CMK (cell line): ENCODE data around the gene ATPAF1.
"Not testable (repeated sequence)": the region's sequence is repeated elsewhere in the genome, so short reads cannot be mapped to it uniquely, and the experiment has no call there.

Experiments used
- DNase-seq: peaks from one replicate; pipeline ENCODE4 v3.0.0-alpha.2; 2010; ENCODE audit warnings: low read depth

ATPAF1 gene

DNA sequence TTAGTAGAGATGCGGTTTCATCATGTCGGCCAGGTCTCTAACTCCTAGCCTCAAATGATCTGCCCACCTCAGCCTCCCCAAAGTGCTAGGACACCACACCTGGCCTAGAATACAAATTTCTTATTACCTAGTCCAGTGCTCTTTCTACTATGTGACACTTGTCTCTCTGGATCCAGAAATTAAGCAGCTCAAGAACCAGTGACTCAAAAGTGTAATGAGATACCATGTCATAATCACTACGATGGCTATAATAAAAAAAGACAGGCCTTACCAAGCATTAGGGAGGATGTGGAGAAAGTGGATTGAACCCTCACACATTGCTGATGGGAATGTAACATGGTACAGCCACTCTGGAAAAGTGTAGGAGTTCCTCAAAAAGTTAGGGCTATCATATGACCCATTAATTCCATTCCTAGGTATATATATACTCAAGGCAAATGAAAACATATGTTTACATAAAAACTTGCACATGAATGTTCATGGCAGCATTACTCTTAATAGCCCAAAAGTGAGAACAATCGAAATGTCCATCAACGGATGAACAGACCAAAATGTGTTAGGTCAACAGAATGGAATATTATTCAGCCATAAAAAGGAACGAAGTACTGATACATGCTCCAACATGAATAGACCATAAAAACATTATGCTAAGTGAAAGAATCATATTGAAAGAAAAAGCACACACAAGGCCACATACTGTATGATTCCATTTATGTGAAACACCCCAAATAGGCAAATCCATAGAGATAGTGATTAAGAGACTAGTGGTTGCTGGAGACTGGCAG is 11.8 kb upstream of the ATPAF1 start:
- no peak for DNase-seq

GRCh38 chr1:46677339-46677738 is 9.2 kb upstream of the ATPAF1 start:
- no peak for DNase-seq

DNA sequence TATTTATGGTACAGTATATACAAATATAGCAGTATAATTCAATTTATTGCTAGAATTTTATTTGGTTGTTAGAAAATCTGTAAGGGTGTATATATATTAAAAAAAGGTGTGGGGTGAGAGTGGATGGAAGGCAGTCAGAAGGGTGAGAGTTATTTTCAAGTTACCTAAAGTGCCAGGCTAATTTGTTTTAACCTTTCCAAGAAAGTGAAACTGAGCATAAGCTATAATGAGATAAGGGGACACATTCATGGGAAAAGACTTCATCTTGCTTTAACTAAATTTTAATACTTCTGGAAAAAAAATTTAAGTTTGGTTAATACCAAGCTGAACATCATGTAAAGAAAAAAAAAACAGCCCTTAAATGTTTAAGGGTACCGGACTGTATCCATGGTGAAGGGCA is 8.4 kb upstream of the ATPAF1 start:
- no peak for DNase-seq

DNA sequence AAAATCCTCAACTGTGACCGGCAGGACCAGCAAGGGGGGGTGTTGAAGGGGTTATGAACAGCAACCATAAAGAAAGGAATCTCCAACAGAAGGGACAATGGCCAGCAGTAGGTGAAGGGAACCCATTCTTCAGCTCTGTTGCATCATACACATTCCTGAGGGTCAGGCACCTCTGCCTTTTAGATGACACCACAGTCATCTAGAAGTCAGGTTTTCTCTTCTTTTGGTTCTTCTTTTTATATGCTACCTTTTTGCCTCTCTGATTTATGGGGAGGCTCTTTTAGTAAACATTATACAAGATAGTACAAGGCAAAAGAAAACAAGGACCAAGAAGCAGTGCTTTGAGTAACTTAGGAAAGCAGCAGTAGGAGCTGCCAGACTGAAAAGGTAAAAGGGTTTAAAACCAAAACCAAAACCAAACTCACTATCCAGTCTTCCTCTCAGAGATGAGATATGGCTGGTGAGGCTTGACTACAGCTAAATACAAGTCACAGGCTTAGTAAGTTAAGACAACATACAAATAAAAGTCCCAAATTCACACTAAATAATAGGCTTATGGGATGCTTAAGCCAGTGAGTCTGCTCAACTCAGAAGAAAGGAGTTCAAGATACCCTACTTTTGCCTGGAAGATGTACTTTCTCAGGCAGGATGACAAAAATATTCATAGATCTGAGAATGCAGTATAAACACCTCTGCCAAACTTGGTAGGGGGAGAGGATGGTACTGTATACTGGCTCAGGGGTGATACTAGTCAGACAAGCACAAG is 7.6 kb upstream of the ATPAF1 start:
- no peak for DNase-seq

DNA sequence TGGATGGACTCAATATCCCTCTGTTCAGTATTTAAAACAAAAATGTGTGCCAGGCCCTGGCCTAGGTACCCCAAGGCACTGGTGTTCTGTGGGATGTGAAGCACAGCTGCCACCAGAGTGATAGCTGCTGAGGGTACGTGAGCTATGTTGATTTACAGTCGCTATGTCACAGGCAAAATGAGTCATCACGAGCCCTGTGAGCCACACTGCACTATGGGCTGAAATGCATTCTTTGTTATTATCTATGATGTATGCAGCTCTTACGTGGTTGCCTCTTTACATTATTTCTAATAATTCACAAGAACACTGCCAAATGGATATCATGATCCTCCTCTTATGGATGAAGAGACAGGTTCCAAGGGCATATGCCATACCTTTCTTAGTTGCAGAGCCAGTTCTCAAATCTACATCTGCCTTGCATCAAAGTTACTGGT is 5.6 kb upstream of the ATPAF1 start:
- DNase-seq: no peak

DNA sequence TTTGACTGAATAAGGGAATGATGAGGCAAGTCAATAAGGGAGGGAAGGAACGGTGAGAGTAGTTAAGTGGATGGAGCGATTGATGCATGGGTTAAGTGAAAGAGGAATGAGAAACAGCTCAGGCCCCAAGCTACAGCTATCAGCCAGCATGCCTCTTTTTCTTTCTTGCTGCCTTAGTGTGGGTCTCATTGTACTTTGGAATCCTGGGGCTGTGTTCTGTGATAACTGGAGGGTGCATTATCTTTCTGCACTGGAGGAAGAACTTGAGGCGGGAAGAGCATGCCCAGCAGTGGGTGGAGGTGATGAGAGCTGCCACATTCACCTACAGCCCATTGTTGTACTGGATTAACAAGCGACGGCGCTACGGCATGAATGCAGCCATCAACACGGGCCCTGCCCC is 4.5 kb upstream of the ATPAF1 start:
- no peak for DNase-seq

DNA sequence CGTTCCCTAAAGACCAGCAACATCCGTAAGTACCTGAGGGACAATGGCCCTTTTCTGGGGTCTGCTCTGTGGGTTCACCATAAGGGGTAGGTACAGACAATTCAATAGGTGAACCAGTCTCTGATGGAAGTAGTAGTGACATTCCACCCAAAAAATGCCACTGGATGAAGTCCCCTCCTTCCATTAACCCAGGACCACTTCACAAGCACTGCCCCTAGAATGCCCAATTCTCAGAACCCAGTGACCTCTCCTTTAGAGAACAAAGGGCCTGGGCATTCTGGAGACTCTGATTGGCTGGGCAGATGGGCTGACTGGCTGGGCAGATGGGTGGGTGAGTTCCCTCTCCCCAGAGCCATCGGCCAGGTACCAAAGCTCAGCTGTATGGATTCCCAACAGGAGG is 3.4 kb upstream of the ATPAF1 start, which contains the start of gene TEX38:
TEX38 (plus strand) TSS at position 301 of the 400 bp plus-strand sequence; CDS start at position 382, 81 bp downstream.
- DNase-seq: no peak

DNA sequence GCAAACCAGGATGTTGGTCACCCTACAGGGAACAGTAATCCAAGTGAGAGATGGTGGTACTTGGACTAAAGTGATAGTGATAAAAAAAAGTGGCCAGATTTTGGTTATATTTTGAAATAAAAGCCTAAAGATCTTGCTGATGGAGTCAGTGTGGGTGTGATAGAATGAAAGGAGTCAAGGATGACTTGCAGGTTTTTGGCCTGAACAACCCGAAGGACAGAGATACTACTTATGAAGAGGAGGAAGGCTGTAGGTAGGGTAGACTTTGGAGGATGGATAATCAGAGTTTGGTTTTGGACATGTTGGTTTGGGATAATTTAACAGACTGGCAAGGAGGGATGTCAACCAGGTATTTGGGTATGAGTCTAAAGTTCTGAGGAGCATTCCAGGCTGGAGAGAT is 2.0 kb upstream of the ATPAF1 start:
- no peak for DNase-seq

- DNase-seq: no peak
Observed at GRCh38 chr1:46665983-46666382, 2.2 kb downstream of the ATPAF1 start.

- DNase-seq: not testable (repeated sequence)
Observed at GRCh38 chr1:46662919-46663318, 5.2 kb downstream of the ATPAF1 start.

DNA sequence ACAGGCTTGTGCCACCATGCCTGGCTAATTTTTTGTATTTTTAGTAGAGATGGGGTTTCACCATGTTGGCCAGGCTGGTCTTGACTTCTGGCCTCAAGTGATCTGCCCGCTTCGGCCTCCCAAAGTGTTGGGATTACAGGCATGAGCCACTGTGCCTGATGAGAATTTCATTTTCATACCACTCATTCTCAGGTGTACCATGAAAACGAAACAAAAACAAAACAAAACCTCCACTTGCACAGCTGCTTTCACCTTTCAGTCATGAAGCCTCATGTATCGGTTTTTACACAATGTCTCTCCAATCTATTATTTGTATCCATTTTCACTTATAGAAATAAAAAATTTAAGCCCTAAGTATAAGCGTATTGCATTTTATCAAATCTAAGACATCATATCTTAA is 8.0 kb downstream of the ATPAF1 start:
- not testable (repeated sequence) for DNase-seq

- DNase-seq: no peak
Observed at GRCh38 chr1:46659307-46659870, 8.8 kb downstream of the ATPAF1 start.

DNA sequence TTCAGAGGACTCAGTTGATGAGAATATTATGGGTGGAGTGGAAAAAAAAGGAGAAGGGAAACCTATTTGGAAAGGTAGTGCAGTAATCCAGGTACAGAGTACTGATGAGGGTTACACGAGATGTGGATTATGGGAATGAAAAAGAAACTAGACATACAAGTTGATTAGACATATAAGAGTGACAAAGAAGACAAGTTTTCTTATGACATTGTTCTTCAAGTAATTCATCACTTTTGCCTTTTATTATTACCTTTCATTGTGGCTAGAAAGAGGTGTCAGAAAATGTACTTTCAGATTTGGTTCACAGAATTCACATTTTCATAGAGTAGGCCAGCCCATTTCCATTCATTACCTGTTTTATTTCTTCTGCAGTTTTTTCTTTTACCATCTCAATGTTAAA is 10.4 kb downstream of the ATPAF1 start:
- no peak for DNase-seq

DNA sequence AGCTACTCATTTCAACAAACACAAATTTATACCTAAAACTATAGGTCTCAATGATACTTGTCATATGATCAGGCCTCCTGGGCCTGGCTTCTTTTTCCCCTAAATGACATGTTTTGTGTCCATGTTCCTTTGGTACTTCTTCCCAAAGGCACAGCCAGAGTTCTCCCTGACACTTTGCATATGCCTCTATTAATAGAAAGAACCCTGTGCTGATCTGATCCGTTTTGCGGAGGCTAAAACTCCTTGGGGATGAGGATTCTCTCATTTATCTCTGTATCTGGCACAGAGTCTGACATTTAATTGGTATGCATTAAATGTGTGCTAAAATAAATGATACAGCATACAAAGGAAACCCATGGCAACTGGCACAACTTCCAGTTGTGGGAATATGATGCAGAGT is 11.5 kb downstream of the ATPAF1 start:
- DNase-seq: no peak

DNA sequence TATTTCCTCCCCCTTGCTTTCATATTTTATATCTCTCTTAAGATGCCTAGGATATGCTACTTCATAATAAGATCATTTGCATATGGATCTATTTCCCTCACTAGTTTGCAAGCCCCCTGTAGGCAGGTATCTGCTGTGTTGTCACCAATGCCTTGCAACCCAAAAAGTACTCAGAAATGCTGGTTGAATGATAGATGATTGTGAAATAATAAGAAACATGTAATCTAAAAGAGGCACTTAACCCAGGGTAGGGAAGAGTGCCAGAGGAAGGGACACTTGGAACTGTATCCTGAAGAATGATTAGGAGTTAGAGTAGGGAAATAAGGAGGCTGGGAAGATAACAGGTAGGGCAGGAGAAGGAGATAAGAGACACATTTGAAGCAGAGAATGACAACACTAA is 12.3 kb downstream of the ATPAF1 start:
- DNase-seq: no peak

GRCh38 chr1:46654698-46655097 is 13.5 kb downstream of the ATPAF1 start:
- DNase-seq: not testable (repeated sequence)

- DNase-seq: no peak
Observed at GRCh38 chr1:46654012-46654411, 14.2 kb downstream of the ATPAF1 start.

DNA sequence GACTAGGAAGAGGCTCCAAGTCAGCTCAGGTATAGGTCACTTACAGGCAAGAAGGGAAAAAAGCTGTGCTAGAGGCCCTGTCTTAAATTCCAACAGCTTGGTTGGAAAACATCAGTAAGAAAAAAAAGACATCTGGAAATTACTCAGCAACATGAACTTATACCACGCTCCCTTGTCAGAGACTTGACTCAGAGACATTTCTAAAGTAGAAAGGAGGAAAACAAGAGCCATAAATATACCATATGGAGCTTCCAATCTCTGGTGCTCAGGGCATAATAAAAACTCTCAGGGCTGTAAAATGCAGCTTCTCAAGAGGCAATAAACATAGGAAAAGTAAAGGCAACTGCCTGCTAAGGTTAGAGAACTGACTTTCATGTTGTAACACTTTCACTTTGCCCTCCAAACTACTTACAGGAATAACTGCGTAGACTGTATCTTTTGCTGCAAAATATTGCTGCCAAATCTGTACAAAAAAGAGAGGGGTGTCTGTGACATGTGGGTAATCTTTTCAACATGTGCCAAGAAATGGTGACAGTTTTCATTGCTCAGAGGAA is 14.7 kb downstream of the ATPAF1 start:
- no peak for DNase-seq

DNA sequence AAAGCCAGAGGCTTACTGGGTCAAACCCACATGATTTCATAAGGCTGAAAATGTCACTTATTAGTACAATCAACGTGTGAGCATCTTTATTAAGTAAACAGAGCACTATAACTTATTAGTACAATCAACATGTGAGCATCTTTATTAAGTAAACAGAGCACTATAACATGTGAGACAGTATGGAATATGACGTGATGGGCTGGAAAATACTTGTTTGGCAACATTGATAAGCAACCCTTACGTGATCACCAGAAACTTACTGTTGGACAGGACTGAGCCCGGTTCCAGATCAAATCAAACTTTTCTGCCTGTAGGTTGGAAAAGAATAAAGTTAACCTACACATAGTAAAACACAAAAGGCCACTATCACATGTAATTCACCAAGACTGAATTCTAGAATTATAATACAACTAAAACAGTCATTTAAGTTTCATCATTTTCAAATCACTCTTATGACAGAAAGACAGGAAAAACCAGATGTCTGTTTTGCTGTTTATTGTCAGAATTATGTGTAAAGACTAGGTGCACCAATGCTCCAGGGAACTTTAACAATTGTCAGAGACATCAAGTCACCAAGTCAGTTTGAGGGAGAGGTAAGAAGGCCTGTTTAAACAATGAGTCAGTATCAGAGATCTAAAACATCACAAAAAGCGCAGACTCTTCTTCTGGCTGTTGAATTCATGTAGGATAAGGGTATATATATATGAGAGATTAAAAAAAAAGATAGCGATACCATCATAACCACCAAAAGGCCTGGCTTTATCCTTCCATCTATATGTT is 15.7 kb downstream of the ATPAF1 start:
- no peak for DNase-seq

DNA sequence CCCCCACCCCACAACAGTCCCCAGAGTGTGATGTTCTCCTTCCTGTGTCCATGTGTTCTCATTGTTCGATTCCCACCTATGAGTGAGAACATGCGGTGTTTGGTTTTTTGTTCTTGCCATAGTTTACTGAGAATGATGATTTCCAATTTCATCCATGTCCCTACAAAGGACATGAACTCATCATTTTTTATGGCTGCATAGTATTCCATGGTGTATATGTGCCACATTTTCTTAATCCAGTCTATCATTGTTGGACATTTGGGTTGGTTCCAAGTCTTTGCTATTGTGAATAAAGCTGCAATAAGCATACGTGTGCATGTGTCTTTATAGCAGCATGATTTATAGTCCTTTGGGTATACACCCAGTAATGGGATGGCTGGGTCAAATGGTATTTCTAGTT is 17.0 kb downstream of the ATPAF1 start:
- DNase-seq: not testable (repeated sequence)

GRCh38 chr1:46650491-46650890 is 17.7 kb downstream of the ATPAF1 start:
- no peak for DNase-seq

- DNase-seq: no peak
Observed at GRCh38 chr1:46649764-46650163, 18.4 kb downstream of the ATPAF1 start.
